Stimulated activated CD4-positive, alpha-beta T cell treated with anti-CD3 and anti-CD28 coated beads, Interleukin-2, amount 100 ng/mL, for 4 hours (primary cell): ENCODE measurements around the gene TMEM123.
"Not testable (repeated sequence)": the region's sequence is repeated elsewhere in the genome, so short reads cannot be mapped to it uniquely, and the experiment has no call there.

Source experiments
- DNase-seq: peaks from one replicate; pipeline ENCODE4 v3.0.0-alpha.2; 2020; ENCODE audit warnings: low read depth

Gene TMEM123

DNA sequence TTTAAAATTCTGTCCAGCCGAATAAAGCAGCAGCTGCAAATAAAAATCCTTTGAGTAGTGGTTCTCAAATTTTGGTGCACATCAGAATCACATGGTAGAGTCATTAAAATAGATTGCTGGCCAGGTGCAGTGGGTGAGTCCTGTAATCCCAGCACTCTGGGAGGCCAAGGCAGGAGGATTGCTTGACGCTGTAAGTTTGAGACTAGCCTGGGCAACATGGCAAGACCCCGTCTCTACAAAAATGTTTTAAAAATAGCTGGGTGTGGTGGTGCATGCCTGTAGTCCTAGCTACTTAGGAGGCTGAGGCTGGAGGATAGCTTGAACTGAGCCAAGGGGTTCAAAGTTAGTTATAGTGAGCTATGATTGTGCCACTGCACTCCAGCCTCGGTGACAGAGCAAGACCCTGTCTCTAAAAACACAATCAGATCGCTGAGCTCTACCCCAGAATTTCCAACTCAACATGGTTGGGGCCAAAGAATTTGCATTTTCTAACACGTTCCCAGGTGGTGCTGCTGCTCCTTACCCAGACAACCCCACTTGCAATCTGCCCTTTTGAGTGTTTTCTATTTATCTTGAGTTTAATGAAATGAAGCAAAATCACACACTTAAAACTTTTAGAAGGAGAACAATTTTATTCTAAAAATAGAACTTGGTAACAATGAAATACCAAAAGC, 56.7 kb downstream of the TMEM123 start:
- no peak for DNase-seq

DNA sequence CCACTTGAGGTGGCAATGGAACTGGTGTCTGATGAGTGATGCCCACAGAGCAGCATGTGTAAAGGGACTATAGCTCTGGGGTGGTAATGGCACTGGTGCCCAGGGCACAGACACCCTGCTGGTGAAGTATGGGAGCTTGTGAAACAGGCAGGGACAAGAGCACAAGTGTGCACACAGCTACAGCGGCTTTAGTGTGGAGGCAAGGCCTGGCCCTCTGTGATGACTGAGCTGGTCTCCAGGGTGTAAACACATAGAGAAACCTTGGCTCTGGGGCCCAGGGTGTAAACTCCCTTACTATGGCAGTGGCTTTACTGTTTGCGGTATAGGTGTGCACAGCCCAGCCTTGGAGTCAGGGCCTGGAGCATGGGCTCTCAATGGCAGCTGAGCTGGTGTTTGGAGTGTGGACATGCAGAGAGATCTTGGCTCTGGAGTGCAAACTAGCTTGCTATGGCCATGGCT, 59.3 kb downstream of the TMEM123 start:
- DNase-seq: no peak

DNA sequence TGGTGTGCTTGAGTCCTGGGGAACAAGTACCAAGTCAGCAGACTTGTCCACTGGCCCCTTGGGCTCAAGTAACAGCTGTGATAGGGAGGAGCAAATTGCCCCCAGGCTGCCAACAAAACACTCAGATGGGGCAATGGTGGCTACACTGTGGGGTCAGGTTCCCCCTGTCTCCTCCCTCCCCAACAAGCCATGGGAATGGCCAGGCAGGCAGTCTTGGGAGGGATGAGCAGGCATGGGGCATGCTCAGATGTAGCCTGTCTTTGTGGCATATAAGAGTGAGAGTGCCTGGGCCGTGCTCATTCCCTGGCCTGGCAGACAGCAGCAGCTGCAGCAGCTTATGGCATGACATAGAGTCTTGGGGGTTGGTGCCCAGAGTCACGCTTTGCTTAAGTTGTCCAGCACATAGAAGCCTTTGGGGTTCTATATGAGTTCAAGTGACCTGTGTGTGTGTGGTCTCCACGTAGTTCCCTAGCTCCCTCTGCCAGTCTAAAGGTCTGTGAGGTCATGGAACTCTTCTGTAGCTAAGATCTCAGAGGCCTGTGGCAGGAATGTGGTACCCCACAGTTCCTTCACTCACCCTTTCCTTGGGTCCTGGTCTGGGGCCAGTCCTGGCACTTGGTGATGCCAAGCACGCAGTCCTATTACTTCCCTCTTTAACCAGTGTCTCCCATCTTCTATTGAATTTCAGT, 60.9 kb downstream of the TMEM123 start:
- no peak for DNase-seq

DNA sequence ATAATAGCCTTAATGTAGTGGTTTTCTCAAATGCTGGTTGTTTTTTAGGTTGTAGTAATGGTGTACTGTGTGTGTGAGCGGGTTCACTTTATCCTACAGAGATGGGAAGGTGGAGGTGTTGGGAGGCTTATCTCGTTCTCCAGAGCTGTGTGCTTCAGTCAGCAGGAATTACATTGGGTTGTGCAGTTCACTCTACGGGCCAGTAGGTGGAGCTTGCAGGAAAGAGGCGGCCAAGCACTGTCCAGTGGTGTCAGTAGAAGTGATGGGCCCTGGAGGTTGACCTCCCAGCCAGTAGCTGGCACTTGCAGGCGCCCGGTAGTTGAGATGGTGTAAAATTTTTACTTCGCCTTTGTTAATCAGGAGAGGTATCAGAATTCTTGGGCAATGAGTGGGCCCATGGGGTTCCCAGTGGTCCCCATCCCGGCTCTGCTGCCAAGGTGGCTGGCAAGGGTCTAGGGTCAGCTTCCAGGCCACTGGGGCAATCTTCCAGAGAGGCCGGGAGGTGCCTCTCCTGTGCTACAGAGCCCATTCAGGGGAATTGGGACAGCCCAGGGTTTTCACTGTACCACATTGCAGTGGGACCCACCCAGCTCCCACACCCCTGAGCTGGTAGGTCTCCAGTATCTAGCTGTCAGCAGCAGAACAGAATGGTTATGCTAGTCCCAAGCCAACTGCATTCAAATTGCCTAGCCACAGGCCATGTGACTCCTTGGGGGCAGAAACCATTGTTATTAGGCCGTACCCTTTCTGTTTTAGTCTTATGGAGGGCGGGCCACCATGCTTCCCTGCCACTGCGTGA, 61.7 kb downstream of the TMEM123 start:
- DNase-seq: peak; percentile 30

DNA sequence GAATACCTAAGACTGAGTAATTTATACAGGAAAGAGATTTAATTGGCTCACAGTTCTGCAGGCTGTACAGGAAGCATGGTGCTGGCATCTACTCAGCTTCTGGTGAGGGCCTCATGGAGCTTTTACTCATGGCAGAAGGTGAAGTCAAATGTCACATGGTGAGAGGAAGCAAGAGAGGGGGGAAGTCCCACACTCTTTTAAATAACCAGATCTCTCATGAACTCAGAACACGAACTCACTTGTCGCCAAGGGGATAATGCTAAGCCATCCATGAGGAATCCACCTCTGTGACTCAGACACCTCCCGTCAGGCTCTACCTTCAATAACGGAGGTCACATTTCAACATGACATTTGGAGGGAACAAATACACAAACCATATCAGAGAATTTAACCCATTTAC, 63.3 kb downstream of the TMEM123 start:
- no peak for DNase-seq

DNA sequence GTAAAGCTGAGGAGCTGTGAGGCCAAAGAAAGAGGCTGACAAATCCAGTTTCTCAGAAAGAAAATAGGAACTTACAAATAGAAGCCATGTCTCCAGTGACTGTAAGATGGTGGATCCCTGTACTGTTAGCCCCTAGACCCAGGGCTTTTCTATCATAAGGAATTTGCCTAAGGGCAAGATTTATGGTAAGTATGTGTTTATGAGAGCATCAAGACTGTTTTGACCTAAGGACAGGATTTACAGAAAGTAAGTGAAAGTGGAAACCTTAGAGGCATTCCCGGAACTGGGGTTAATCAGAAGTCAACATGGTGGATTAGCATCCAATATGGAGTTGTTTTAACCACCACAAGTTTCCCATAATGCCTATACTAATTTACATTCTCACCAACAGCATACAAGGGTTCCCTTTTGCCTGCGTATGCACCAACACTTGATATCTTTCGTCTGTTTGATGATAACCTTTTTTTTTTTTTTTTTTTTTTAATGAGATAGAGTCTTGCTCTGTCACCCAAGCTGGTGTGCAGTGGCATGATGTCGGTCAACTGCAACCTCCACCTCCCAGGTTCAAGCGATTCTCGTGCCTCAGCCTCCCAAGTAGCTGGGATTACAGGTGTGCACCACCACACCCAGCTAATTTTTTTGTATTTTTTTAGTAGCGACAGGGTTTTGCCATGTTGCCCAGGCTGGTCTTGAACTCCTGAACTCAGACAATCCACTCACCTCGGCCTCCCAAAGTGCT, 65.4 kb downstream of the TMEM123 start:
- no peak for DNase-seq

DNA sequence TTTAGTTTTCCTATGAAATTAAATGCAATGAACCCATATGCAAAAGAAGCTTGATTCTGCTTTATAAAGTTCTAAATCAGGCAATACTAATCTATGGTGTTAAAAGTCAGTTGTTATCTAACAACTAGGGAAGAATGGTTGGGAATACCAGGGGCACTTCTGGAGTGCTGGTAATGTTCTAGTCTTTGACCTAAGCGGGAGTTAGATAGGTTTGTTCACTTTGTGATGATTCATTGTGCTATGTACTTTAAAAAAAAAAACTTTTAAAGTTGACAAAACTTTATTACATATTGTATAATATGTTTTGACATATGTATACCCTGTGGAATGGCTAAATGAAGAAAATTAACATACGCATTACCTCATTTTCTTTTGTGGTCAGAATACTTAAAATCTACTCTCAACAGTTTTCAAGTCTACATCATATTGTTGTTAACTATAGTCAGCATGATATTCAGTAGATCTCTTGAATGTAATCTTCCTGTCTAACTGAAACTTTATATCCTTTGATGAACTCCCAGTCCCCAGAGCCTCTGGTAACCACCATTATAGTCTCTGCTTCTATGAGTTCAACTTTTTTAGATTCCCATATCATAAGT, 66.3 kb downstream of the TMEM123 start:
- no peak for DNase-seq

DNA sequence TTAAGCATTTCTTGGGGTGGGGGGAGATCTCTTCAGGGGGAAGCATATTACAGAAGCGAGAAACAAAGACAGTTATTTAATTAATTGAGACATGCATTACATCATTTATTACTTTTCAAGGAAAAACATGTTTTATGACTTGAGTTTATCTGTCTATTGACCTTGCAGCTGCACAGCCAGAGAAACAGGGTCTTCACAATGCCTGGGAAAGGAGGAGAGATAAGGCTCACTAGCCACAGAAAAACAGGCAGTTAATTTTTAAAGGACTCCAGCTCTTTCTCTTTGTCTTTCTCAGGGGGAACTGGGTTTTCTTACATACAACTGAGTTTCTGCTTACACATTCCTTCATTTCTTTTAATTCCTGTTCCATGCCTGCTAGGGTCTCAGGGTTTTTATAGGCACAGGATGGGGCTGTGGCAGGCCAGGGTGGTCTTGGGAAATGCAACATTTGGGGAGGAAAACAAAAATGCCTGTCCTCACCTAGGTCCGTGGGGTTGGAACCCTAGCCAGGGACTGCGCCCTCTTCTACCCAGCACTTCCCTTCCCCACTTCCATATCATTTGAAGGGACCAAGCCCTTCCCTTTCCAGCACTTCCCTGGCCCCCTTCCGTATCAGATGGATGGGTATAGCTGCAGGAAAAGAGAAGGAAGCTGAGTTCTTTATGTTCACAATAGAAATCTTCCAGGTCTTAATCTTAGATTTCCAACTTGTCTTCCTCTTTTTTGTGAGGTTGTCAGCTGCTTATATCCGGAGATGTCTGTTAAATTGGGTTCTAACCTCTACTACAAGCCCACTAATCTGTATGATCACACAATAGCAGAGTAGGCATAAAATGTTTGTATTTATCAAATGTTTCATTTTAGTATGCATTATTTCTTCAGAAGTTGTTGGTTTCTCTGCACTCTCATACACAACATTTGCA, 67.2 kb downstream of the TMEM123 start:
- no peak for DNase-seq

DNA sequence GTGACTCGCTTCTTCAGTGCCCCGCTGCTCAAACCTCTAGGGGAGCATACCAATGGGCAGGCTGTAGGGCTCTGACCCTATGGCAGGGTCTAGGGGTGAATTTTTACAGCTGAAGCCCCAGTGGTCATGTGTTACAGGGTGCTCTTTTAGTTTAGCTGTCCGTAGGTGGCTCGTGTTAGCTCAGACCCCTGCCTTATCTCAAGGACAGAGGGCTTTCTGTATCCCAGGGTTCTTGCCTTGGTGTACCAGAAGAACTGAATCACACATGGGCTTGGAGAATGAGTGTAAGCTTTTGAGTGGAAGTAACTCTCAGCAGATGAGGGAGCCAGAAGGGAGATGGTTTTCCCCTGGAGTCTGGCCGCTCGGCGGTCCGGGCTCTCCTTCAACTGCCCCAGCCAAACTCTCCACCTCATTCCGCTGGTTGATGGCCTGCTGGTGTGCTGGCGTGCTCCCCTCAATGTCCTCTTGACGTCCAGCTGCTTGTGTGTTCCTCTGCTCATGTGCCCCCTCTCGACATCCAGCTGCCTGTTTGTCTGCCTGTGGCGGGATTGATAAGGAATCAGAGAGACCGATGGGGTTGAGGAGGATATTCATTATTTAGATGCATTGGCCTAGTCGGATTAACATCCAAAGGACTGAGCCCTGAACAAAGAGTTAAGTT, 68.0 kb downstream of the TMEM123 start:
- DNase-seq: no peak

DNA sequence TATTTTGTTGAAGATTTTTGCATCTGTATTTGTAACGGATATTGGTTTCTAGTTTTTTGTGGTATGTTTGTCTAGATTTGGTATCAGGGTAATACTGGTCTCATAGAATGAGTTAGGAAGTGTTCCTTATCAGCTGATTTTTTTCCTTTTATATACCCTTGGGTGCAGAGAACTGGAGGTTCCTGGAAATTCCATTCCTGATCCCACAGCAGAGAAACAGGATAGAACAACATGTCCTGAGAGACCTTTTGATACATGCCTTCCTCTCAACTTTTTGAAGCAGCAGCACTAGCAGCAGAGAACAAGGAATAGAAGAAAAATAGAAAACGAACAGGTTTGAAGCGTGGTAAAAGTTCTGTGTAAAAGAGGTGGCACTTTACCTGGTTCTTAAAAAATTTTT, 68.7 kb downstream of the TMEM123 start:
- DNase-seq: no peak

DNA sequence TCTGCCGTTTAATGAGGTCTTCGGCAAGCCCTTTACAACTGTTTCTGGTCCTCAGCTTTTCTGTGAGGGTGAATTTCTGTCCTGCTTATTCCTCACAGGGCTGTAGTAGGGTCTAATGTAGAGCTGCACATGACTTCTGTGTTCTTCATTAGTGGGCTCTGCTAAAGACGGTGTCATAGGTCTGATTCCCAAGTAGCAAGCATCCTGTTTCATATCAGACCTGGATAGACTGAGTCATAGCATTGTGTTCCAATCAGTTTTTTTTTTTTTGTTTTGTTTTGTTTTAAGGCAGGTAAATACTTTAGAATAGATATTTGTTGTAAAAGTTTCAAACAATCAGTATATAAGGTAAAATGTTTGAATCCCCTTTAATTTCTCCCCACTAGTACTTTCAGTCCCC, 70.2 kb downstream of the TMEM123 start:
- no peak for DNase-seq

DNA sequence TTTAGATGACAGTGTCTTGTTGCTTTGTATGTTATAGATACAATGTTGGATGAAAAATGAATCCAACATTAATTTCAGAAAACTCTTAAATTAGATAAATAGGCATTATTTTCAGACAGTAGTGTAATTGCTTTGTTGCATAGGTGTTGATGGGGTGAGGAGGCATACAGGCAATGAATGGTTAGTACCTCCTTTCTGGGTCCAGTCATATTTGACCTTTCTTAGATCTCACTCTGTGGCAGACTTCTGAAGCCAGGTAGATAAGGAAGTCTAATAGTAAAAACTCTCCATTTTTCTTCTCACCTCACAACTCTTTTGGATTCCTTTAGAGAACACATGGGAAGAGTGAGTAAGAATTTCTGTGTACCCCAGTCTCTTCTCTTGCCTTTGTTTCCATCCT, 73.7 kb downstream of the TMEM123 start:
- DNase-seq: no peak

DNA sequence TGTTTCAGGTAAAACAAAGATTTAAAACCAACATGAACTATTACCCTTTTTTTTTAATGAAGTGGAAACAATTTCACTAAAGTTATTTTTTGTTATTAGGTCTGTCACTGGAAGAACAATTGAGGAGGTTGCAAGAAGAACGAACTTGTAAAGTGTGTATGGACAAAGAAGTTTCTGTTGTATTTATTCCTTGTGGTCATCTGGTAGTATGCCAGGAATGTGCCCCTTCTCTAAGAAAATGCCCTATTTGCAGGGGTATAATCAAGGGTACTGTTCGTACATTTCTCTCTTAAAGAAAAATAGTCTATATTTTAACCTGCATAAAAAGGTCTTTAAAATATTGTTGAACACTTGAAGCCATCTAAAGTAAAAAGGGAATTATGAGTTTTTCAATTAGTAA, 74.7 kb downstream of the TMEM123 start:
- no peak for DNase-seq

DNA sequence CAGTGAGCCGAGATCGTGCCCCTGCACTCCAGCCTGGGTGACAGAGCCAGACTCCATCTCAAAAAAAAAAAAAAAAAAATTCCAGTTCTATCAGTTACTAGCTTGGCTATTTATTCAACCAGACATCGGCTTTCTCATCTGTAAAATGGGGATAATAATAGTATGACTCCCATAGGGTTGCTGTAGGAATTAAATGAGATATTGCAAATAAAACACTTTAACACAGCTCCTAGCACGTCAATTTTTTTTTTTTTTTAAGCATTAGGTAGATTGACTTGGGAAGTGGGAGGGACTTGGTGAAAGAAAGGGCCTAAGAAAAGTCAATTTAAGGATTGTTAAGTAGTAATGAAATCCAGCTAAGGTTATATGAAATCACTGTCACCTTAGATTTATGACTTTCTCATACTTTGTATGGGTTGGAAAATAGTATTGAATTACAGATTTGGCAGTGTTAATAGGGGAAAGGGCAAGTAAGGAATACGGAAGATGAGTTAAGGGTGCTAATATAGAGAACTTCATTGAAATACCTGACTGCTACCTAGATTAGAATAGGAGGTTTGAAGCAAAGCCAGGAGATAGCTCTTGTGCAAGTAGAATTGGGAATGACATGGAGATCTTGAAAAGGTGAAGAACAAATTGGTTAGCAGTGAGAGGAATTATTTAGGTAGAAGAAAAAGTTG, 76.7 kb downstream of the TMEM123 start:
- DNase-seq: no peak

DNA sequence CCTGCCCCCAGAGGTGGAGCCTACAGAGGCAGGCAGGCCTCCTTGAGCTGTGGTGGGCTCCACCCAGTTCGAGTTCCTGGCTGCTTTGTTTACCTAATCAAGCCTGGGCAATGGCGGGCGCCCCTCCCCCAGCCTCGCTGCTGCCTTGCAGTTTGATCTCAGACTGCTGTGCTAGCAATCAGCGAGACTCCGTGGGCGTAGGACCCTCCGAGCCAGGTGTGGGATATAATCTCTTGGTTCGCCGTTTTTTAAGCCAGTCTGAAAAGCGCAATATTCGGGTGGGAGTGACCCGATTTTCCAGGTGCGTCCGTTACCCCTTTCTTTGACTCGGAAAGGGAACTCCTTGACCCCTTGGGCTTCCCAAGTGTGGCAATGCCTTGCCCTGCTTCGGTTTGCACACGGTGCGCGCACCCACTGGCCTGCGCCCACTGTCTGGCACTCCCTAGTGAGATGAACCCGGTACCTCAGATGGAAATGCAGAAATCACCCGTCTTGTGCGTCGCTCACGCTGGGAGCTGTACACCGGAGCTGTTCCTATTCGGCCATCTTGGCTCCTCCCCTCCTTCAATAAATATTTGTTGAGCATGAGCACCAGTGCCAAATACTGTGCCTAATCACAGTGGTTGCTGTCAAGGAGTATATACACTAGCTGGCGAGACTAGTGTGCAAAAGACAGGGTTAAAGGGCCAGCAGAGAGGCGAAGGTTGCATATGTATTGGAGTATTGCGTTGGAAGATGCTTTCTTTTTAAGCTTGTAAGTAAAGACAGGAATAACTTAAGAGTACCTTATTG, 77.7 kb downstream of the TMEM123 start:
- not testable (repeated sequence) for DNase-seq

DNA sequence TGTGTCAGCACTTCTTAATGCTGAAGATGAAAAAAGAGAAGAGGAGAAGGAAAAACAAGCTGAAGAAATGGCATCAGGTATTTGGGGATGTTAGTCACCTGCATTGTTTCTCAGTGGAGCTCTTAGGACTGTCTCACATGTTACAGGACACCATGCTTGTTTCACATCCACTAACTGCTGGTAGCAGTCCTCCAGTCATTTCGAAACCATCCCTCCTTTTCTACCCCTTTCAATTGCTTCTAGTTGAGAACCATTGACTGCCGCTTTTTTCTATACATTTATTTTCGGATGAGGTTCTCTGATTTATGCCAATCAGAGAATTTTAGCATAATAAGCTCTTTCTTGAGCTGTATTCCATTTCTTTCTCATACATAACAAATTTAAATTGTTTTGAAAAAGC, 84.1 kb downstream of the TMEM123 start:
- no peak for DNase-seq

DNA sequence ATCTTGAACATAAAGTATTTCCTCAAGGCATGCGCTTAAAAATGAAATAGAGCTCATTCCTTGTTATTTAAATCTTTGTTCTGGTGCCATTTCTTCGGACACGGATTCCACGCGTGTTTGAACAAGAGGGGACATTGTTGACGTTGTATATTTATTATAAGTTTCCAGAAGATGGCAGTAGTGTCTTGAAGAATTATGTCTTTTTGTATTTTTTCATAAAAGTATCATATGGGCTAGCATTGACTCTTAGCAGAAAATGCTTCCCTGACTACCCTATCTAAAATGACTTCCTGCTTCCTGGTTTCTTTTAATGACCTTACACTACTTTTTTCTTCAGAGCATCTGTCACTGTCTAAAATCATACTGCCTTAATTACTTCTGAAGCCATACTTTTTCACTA, 85.2 kb downstream of the TMEM123 start:
- DNase-seq: no peak

DNA sequence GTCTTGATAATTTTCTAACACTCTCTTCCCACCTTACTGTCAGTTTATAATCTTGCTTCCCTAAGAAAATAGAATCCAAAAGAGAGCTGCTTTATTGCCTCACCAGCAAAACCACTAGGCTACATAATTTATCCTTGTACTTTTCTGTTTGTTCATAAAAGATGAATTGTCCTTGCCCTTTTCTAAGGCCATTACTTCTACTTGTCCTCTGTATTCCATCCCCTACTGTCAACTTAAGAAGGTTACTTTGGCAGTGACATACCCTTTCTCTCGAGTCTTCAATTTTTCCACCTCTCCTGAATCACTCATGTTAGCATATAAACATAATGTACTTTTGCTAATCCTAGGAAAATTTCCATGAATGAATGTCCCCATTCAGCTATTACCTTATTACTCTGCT, 87.6 kb downstream of the TMEM123 start:
- no peak for DNase-seq
